Skeletal muscle cell (primary cell): ENCODE results near the gene UTS2R.
"Not testable (repeated sequence)": the region's sequence is repeated elsewhere in the genome, so short reads cannot be mapped to it uniquely, and the experiment has no call there.

Experiments
- DNase-seq: peaks from one replicate; pipeline ENCODE4 v3.0.0-alpha.2; 2010; ENCODE audit warnings: low read depth
- H3K4me3 ChIP-seq: 2 replicates; pipeline ENCODE4 v1.5.1; 2011; ENCODE audit warnings: low read depth, mild to moderate bottlenecking, control low read depth, low read length, moderate library complexity

Gene UTS2R

DNA sequence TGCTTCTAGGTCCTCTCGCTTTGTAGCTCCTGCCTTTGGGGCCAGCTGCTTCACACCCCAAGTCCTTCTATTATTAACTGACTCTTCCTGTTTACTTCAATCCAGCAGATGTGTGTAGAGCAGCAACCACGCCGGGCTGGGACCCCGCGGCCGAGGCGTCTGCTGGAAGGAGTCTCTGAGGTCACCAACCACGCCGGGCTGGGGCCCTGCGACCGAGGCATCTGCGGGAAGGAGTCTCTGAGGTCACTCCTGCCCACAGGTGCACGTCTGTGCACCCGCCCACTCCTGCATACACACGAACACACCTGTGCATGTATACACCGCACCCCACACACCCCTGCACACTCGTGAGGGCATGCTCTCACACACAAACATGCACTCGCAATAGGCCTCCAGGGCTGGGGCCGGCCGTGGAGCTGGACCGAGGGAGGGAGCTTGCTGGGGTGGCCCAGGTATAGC, 20.3 kb upstream of the UTS2R start:
- H3K4me3 ChIP-seq, result no peak overlapping the region
- DNase-seq, result no peak

DNA sequence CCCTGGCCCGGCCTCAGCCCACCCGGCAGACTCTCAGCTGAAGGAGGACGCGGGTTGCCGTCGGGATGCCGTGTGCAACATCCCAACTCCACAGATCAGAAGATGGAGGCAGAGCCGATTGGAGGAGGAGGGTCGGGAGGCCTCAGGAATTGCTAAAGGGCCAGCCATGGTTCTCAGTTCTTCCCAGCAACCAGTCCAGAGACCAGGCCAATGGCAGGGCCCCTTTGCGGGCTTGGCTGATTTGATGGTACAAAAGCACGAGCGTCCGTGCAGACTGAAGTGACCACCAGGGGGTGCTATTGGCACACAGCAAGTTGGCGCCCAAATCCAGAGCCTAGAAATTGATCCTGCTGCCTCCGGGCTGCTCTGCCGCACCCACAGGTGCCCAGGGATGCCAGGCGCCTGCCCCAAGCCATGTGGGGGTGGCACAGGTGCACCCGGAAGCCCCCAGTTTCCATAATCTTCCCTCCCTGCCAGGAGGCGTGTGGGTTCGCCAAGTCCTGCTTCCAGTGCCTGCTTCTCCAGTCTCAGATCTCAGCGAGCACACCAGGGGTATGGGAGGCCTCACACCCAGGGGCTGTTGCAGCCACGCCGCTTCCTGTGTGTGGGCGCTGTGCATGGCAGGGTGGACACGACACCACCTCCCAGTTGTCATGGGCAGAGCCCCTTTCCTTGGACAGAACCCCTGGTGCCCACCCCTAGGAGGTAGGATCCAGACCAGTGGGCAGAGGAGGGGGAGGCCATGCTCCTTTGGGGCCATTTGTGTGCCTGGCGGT, 19.7 kb upstream of the UTS2R start:
- DNase-seq, result peak; percentile 43
- no peak overlapping the region for H3K4me3 ChIP-seq

DNA sequence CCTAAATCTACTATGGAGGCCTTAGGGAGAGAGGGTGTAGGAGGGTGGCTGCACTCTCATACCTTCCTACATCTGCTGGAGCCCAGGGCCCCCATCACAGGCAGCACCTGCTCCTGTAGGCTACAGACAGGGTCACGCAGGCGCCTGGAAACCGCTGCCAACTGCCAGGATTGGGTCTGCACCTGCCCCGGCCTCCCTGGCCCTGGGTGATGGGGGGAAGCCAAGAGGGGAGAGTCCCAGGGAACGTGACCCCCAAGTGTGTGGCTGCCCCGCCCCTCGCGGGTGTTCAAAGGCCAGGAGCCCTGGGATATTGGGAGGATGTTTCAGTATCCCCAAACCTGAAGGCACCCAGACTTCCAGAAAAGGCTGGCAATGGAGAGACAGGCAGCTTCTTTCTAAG, 18.1 kb upstream of the UTS2R start:
- H3K4me3 ChIP-seq, result no peak overlapping the region
- DNase-seq, result no peak

DNA sequence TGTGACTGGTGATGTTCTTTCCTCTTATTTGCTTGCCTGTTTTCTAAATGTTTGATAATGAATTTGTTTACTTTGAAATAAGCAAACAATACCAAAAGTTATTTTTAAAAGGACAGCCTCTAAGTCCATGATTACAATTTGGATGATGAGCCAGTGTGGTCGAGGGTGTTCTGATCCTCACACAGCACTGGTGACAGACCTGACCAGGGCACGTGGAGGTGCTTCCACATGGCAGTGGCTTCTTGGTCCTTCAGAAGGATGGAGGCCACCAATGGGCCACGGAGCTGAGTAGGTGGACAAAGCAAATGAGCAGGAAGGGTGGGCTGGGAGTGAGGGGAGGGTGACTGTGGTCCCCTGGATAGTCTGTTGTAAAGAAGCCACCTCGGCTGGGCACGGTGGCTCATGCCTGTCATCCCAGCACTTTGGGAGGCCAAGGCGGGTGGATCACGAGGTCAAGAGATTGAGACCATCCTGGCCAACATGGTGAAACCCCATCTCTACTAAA, 16.7 kb upstream of the UTS2R start:
- H3K4me3 ChIP-seq, result no peak overlapping the region
- DNase-seq, result no peak

DNA sequence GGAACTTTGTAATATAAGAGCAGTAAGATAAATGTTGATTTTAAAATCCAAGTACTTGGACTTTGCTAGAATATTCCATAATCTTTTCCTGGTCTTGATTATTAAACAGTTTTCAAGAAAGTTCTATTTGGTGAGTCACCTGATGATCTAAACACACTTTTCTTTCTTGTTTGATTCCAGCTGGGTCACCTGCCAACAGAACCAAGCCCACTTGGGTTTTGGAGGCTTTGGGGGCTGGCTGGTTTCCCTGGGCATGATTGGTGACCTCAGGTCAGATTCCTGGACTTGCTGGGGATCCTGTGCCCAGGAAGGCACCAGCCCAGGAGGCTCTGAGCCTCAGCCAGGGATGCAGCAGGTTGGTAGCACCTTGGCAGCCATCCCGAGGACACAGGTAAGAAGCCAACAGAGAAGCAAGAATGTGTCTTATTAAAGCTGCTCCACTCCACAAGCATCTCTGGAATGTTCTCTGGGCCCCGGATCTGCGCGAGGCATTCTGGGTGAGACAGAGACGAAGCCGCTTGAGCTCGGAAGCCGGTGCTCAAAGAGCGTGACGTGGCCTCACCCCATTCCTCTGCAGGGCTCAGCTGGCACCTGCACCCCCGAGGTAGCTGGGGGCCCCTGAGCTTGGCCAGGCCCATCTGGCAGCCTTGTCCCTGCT, 15.7 kb upstream of the UTS2R start:
- H3K4me3 ChIP-seq, result no peak overlapping the region
- no peak for DNase-seq

DNA sequence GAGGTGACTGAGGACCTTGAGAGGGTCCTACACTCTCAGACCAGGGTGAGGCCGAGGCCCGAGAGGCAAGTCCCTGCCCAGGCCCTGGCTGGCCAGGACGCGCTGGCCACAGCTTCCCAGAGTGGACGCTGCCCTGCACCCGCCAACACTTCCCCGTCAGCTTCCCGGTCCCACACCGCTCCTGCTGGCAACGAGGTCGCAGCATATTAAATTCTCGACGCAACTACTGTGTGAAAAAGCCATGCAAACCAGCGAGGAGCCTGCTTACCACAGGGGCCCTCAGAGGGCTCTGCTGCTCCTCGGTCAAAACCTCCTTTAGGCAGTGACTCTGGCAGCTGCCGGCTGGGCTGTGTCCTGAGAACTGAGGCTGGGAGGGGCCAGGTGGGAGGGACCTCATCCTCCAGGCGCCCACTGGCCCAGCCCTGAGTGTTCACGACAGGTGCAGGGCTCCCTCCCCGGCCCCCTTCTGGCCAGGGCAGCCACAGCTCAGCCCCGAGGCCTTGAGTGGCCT, 14.7 kb upstream of the UTS2R start:
- no peak overlapping the region for H3K4me3 ChIP-seq
- no peak for DNase-seq

DNA sequence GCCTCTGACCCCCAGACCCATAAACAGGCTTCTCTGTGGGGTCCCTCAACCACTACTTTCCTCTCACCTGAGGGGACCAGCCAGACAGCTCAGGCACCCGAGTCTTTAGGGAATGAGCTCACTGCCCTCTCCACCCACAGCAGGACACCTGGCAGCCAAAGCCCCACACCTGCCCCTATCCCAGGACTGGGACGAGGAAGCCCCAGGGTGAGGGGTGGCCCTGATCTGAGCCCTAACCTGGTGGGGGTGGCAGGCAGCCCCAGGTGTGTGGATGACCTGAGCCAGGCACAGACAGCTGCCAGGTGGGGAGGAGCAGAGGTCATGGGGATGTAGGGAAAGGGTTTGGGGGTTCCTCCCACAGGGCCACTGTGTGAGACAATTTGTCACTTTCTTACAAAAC, 14.2 kb upstream of the UTS2R start:
- H3K4me3 ChIP-seq, result no peak overlapping the region
- no peak for DNase-seq

DNA sequence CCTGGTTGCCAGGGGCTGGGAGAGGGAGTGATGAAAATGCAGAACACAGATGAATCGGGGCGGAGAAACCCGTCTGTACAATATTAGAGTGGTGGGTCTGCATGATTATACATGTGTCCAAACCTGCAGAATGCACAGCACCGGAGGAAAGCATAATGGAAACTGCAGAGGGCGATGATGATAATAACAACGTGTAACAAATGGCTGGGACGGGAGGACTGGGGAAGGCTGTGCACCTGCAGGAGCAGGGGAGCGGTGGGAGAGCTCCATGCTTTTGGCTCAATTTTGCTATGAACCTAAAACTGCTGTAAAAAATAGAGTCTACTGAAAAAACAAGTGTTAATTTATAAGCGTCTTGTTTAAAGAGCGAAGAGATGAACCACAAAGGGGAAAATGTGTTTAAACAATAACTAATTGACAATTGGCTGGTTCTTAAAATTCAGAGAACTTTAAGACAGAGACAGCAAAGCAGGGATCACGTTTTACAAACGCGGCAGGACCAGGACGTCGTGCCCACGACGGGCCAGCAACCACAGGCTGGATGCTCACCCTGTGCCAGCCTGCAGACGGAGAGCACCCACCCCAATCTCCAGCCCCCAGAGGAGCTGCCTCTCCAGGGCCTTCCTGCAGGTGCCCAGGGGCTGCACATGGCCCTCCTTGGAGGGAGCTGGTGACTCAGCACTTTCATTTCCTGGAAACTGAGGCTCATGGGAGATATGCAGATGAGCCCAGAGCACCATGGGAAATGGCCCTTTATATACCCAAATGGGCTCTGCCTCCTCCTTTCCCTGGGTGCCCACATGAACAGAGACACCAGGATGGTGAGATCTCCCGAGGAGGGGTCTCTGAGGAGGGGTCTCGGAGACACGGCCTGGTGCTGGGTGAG, 12.9 kb upstream of the UTS2R start, which contains the start of gene TEX19:
Gene TEX19 (plus strand): TSS at position 783 of the 886 bp plus-strand sequence. CDS start 2,904 bp downstream, outside the sequence.
- no peak for DNase-seq
- no peak within 1 kb of the TSS for H3K4me3 ChIP-seq

DNA sequence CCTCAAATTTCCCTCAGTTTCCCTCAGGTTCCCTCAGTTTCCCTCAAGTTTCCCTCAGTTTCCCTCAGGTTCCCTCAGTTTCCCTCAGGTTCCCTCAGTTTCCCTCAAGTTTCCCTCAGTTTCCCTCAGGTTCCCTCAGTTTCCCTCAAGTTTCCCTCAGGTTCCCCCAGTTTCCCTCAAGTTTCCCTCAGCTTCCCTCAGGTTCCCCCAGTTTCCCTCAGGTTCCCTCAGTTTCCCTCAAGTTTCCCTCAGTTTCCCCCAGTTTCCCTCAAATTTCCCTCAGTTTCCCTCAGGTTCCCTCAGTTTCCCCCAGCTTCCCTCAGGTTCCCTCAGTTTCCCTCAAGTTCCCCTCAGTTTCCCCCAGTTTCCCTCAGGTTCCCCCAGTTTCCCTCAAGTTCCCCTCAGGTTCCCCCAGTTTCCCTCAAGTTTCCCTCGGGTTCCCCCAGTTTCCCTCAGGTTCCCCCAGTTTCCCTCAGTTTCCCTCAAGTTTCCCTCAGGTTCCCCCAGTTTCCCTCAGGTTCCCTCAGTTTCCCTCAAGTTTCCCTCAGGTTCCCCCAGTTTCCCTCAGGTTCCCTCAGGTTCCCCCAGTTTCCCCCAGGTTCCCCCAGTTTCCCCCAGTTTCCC, 12.0 kb upstream of the UTS2R start:
- DNase-seq, H3K4me3 ChIP-seq: not testable (repeated sequence)

DNA sequence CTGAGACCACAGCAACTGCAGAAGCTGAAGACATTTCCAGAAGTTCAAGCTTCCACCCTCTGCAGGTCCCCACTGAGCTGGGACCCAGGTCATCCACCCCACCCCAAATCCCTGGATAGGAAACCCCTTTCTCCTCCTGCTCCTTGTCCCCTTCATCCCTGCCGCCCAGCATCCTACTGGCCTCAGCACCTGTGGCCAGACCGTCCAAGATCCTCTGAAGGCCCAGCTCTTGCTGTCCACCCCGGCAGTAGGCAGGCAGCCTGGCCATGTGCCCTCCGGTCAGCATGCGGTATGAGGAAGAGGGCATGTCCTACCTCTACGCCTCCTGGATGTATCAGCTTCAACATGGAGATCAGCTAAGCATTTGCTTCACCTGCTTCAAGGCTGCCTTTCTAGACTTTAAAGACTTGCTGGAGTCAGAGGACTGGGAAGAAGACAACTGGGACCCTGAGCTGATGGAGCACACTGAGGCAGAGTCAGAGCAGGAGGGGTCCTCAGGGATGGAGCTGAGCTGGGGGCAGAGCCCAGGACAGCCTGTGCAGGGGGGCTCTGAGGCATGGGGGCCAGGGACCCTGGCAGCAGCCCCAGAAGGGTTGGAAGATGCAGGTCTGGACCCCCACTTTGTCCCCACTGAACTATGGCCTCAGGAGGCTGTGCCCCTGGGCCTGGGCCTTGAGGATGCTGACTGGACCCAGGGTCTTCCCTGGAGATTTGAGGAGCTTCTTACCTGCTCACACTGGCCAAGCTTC, 9.5 kb upstream of the UTS2R start:
- DNase-seq, result no peak
- no peak overlapping the region for H3K4me3 ChIP-seq

DNA sequence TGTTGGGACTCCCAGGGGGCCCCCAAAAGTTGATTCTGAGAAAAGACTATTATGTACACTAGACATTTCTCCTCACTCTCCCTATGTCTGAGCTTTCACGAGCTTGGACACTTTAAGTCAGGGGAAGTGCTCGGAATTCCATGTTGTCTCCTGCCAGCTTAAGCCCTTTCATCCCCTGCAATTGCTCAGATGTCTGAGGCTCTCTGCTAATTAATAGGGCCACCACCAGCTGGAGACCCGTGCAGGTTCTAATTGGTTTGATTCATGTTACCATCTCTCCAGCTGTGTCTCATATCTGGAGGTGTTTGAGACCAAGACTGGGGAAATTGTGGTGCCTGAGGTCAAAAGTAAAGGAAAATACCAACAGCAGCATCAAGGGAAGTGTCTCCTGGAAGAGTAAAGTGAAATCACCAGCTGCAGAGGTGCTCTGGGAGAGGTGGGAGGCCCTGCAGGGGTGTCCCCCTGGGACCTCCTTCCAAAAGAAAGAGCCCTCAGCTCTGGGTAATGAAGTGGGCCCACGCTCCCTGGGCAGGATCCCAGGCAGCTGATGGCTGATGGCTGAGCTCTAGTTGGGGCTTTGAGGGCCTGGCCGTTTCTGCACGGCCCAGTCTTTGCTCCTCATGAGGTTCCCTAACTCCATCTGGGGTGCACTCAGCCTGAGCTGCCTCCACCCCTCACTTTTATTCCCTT, 5.8 kb upstream of the UTS2R start:
- H3K4me3 ChIP-seq, result no peak overlapping the region
- no peak for DNase-seq

DNA sequence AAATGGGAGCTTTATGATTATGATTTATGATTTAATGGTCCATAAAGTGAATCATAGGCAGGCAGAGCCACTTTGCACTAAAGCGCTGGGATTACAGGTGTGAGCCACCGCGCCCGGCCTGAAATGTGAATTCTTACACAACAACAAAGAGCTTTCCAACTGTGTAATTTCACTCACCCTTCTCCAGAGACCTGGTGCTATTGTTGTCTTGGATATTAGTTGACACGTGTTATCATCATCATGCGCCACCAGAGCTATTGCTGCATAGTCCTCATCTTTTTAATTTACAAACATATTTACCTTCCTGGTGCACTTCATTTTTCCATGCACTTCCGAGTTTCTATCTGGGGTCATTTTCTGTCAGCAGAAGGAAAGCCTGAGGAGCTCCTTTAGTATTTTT, 4.8 kb upstream of the UTS2R start:
- H3K4me3 ChIP-seq, result no peak overlapping the region
- DNase-seq, result no peak

DNA sequence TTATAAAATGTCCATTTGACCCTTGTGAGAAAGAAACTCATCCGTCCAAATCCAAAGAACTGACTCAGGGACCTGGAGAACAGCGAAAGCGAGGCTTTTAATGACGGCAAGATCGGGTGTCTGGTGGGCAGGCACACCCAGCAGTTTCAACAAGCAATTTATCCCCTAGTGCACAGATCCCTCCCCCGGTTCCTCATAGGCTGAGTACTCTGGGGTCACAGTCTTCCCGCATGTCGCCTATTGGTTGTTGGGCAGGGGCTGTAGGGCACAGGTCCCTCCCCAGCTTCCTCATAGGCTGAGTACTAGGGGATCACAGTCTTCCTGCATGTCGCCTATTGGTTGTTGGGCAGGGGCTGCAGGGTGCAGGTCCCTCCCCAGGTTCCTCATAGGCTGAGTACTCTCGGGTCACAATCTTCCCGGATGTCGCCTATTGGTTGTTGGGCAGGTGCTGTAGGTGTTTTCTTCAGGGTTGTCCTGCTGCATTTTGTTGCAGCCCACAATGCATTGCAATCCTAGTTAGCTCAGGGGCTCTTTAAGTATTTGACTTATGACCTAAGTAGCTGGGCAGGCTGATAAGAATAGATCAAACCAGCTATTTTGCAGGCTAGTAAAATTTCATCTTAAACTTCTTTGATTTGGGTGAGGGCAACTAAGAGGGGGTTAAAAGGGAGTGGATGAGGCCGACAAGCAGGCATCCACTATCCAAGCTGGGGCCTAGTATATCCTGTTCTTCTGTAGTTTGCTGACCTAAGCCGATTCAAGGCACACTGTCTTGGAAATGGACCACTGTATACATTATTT, 3.6 kb upstream of the UTS2R start:
- no peak overlapping the region for H3K4me3 ChIP-seq
- no peak for DNase-seq

DNA sequence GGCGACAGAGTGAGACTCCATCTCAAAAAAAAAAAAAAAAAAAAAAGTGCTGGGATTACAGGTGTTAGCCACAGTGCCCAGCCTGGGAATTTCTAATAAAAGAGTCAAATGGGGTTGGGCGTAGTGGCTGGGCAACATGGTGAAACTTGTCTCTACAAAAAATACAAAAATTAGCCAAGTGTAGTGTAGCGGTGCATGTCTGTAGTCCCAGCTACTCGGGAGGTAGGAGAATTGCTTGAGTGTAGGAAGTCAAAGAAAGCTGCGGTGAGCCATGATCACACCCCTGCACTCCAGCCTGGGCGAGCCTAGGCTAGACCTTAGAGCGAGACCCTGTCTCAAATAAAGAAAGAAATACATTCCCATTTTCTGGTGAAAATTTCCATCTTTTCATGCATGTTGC, 2.4 kb upstream of the UTS2R start:
- no peak for DNase-seq
- no peak overlapping the region for H3K4me3 ChIP-seq

DNA sequence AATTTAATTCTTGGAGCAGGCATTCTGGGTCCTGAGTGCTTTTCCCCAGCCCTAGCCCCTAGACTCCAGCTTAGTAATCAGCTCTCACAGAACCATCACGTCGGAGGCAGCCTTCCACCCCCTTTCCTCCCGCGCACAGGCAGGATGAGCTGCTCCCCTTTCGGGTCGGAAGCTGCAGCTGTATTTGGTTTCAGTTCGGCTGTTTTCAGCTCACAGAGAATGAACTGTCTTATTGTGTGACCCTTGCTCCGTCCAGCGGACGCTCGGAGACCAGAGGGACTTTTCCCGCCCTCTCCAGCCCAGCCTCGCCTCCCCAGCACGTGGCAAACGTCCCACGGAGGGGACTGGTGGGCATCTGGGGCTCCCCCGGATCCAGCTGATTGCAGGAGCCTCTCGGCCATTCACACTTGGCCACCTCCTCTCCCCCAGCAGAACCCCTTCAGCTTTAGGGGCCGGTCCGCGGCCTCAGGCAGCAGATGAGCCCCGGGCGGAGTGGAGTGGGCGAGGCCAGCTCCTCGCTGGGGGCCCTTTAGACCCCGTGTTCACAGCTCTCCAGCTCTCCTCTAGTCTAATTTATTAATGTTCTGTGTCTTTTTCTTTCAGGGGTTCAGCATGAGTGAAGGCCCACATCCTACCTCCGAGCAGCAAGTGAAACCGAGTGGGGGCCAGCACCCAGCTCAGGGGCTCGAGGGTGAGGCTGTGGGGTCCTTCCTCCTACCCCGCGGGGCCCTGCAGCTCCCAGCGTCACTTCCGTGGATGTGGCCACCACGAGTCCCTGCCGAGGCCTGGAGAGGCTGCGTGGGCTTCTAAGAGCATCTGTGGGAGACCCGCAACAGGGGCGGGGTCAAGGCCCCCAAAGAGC, 863 bp upstream of the UTS2R start:
- DNase-seq, result no peak
- peak overlapping the region; percentile 24 for H3K4me3 ChIP-seq
